ENCODE results near the gene SRXN1.
"Not testable (repeated sequence)": the region's sequence is repeated elsewhere in the genome, so short reads cannot be mapped to it uniquely, and the experiment has no call there.

SRXN1 gene

GRCh38 chr20:653110-653589 lies at the start of gene SRXN1:
TSS of gene SRXN1 (minus strand) at chr20:653200. CDS start at chr20:653185, 15 bp downstream.
- DNase-seq (ENCODE audit: insufficient read length, low spot score) = peak; percentile 96
- TF ChIP-seq POLR2A (IDR thresholded peaks at IDR 0.05; ENCODE audit: low read depth, low read length) = peak; percentile 88
- FAIRE-seq = no peak

GRCh38 chr20:701401-702129 lies 48.6 kb upstream of the SRXN1 start:
- TF ChIP-seq POLR2A (IDR thresholded peaks at IDR 0.05; ENCODE audit: low read depth, low read length) = no peak
- DNase-seq (ENCODE audit: insufficient read length, low spot score) (no peak), FAIRE-seq (no peak)

GRCh38 chr20:699811-700338 lies 46.9 kb upstream of the SRXN1 start:
- FAIRE-seq (no peak), DNase-seq (ENCODE audit: insufficient read length, low spot score) (no peak)
- no peak for TF ChIP-seq POLR2A (IDR thresholded peaks at IDR 0.05; ENCODE audit: low read depth, low read length)

GRCh38 chr20:699342-699741 lies 46.3 kb upstream of the SRXN1 start:
- no peak for DNase-seq (ENCODE audit: insufficient read length, low spot score)
- no peak for TF ChIP-seq POLR2A (IDR thresholded peaks at IDR 0.05; ENCODE audit: low read depth, low read length)
- FAIRE-seq = no peak

GRCh38 chr20:698276-698675 lies 45.3 kb upstream of the SRXN1 start:
- no peak for FAIRE-seq
- TF ChIP-seq POLR2A (IDR thresholded peaks at IDR 0.05; ENCODE audit: low read depth, low read length) = no peak
- DNase-seq (ENCODE audit: insufficient read length, low spot score) = no peak

GRCh38 chr20:697826-698225 lies 44.8 kb upstream of the SRXN1 start:
- DNase-seq (ENCODE audit: insufficient read length, low spot score) (no peak), FAIRE-seq (no peak)
- TF ChIP-seq POLR2A (IDR thresholded peaks at IDR 0.05; ENCODE audit: low read depth, low read length) = no peak

GRCh38 chr20:695165-695866 lies 42.3 kb upstream of the SRXN1 start:
- FAIRE-seq (no peak), DNase-seq (ENCODE audit: insufficient read length, low spot score) (no peak)
- TF ChIP-seq POLR2A (IDR thresholded peaks at IDR 0.05; ENCODE audit: low read depth, low read length) = no peak

- FAIRE-seq (no peak), DNase-seq (ENCODE audit: insufficient read length, low spot score) (no peak)
- no peak for TF ChIP-seq POLR2A (IDR thresholded peaks at IDR 0.05; ENCODE audit: low read depth, low read length)
Measured at GRCh38 chr20:694496-694895, 41.5 kb upstream of the SRXN1 start.

- not testable (repeated sequence) for DNase-seq (ENCODE audit: insufficient read length, low spot score); FAIRE-seq
Measured at GRCh38 chr20:693786-694185, 40.8 kb upstream of the SRXN1 start.

GRCh38 chr20:692044-692443 lies 39.0 kb upstream of the SRXN1 start:
- DNase-seq (ENCODE audit: insufficient read length, low spot score) (no peak), FAIRE-seq (no peak)
- no peak for TF ChIP-seq POLR2A (IDR thresholded peaks at IDR 0.05; ENCODE audit: low read depth, low read length)

- DNase-seq (ENCODE audit: insufficient read length, low spot score) (no peak), FAIRE-seq (no peak)
- no peak for TF ChIP-seq POLR2A (IDR thresholded peaks at IDR 0.05; ENCODE audit: low read depth, low read length)
Measured at GRCh38 chr20:689947-690346, 36.9 kb upstream of the SRXN1 start.

- DNase-seq (ENCODE audit: insufficient read length, low spot score) (no peak), FAIRE-seq (no peak)
- no peak for TF ChIP-seq POLR2A (IDR thresholded peaks at IDR 0.05; ENCODE audit: low read depth, low read length)
Measured at GRCh38 chr20:689348-689747, 36.3 kb upstream of the SRXN1 start.

- FAIRE-seq = no peak
- no peak for TF ChIP-seq POLR2A (IDR thresholded peaks at IDR 0.05; ENCODE audit: low read depth, low read length)
- peak; percentile 54 for DNase-seq (ENCODE audit: insufficient read length, low spot score)
Measured at GRCh38 chr20:688809-689212, 35.8 kb upstream of the SRXN1 start.

GRCh38 chr20:687468-688203 lies 34.6 kb upstream of the SRXN1 start:
- DNase-seq (ENCODE audit: insufficient read length, low spot score) (no peak), FAIRE-seq (no peak)
- no peak for TF ChIP-seq POLR2A (IDR thresholded peaks at IDR 0.05; ENCODE audit: low read depth, low read length)

All from H54 (cell line).